ENCODE measurements around the gene PAFAH1B2. TPM values are rescaled to one million over a fixed set of nuclear protein-coding genes. Genes with fewer than 3 reads are reported as not detected.

PAFAH1B2 gene
- total RNA-seq, 8 experiments from 2014 or later = 56.8 to 115 (median 75.8) TPM

GRCh38 chr11:117187799-117188481, 43.9 kb downstream of the PAFAH1B2 start:
- 80 to 100% (median 100%) methylated on average over 1 to 2 of the region's 16 CpGs; no CpG with 5 or more reads in 2 of the 10 experiments for WGBS, 10 experiments

GRCh38 chr11:117188620-117189081, 44.6 kb downstream of the PAFAH1B2 start:
- H3K4me1 ChIP-seq (replicated peaks in 1 of 2) = no peaks in the 10 kb centered on the region
- no peak overlapping the region for H3K4me3 ChIP-seq
- in situ Hi-C loops (cut with MboI; ENCODE audit: low pct_unique_long_range_greater_than_20kb in 2 of 9, low sequenced_read_pairs in 9 of 9, unreplicated experiment in 9 of 9) = no loop called here
- H3K27ac ChIP-seq = no peak overlapping the region
- 70 to 100% (median 87%) methylated on average over 2 to 11 of the region's 20 CpGs; no CpG with 5 or more reads in 5 of the 10 experiments for WGBS, 10 experiments
- no peak for ATAC-seq (replicated peaks in 6 of 8)

More at GRCh38 chr11:117187799-117188481, 43.9 kb downstream of the PAFAH1B2 start:
- in situ Hi-C loops (cut with MboI; ENCODE audit: low pct_unique_long_range_greater_than_20kb in 2 of 9, low sequenced_read_pairs in 9 of 9, unreplicated experiment in 9 of 9) = no loop called here
- no peak for ATAC-seq (replicated peaks in 6 of 8)
- Histone ChIP-seq H3K27ac (no peak overlapping the region), H3K4me3 (no peak overlapping the region), H3K4me1 (replicated peaks in 1 of 2) (no peaks in the 10 kb centered on the region)

- H3K4me1 ChIP-seq (replicated peaks in 1 of 2) = no peaks in the 10 kb centered on the region
- in situ Hi-C loops (cut with MboI; ENCODE audit: low pct_unique_long_range_greater_than_20kb in 2 of 9, low sequenced_read_pairs in 9 of 9, unreplicated experiment in 9 of 9) = no loop called here
- WGBS, 10 experiments = 80 to 100% (median 88%) methylated on average over 1 to 12 of the region's 22 CpGs; no CpG with 5 or more reads in 6 of the 10 experiments
- H3K27ac ChIP-seq = no peak overlapping the region
- no peak overlapping the region for H3K4me3 ChIP-seq
- ATAC-seq (replicated peaks in 6 of 8) = no peak
These were observed 45.3 kb downstream of the PAFAH1B2 start for GRCh38 chr11:117189191-117189940.

- in situ Hi-C loops (cut with MboI; ENCODE audit: low pct_unique_long_range_greater_than_20kb in 2 of 9, low sequenced_read_pairs in 9 of 9, unreplicated experiment in 9 of 9) = no loop called here
- 67 to 80% (median 67%) methylated on average over 1 to 2 of the region's 8 CpGs; no CpG with 5 or more reads in 7 of the 10 experiments for WGBS, 10 experiments
- no peak overlapping the region for H3K27ac ChIP-seq
- no peak overlapping the region for H3K4me3 ChIP-seq
- ATAC-seq (replicated peaks in 6 of 8) = peak in 1 of 8 experiments; percentile 12
- H3K4me1 ChIP-seq (replicated peaks in 1 of 2) = no peaks in the 10 kb centered on the region
These were observed 46.0 kb downstream of the PAFAH1B2 start for GRCh38 chr11:117189941-117190544.

- H3K27ac ChIP-seq = no peak overlapping the region
- in situ Hi-C loops (cut with MboI; ENCODE audit: low pct_unique_long_range_greater_than_20kb in 2 of 9, low sequenced_read_pairs in 9 of 9, unreplicated experiment in 9 of 9) = no loop called here
- no peaks in the 10 kb centered on the region for H3K4me1 ChIP-seq (replicated peaks in 1 of 2)
- no peak overlapping the region for H3K4me3 ChIP-seq
- no peak for ATAC-seq (replicated peaks in 6 of 8)
- 67 to 100% (median 93%) methylated on average over 1 to 6 of the region's 26 CpGs; no CpG with 5 or more reads in 4 of the 10 experiments for WGBS, 10 experiments
These were observed 47.8 kb downstream of the PAFAH1B2 start for GRCh38 chr11:117191680-117192400.

GRCh38 chr11:117192401-117192875, 48.4 kb downstream of the PAFAH1B2 start:
- Histone ChIP-seq H3K4me1 (replicated peaks in 1 of 2) (no peaks in the 10 kb centered on the region), H3K27ac (no peak overlapping the region), H3K4me3 (no peak overlapping the region)
- ATAC-seq (replicated peaks in 6 of 8) = no peak
- in situ Hi-C loops (cut with MboI; ENCODE audit: low pct_unique_long_range_greater_than_20kb in 2 of 9, low sequenced_read_pairs in 9 of 9, unreplicated experiment in 9 of 9) = no loop called here
- 93 to 94% methylated on average over 3 of the region's 17 CpGs; no CpG with 5 or more reads in 8 of the 10 experiments for WGBS, 10 experiments

GRCh38 chr11:117193130-117194020, 49.3 kb downstream of the PAFAH1B2 start:
- no peak for ATAC-seq (replicated peaks in 6 of 8)
- no peak overlapping the region for H3K4me3 ChIP-seq
- 90 to 100% (median 98%) methylated on average over 1 to 8 of the region's 15 CpGs; no CpG with 5 or more reads in 4 of the 10 experiments for WGBS, 10 experiments
- H3K27ac ChIP-seq = no peak overlapping the region
- no peaks in the 10 kb centered on the region for H3K4me1 ChIP-seq (replicated peaks in 1 of 2)
- in situ Hi-C loops (cut with MboI; ENCODE audit: low pct_unique_long_range_greater_than_20kb in 2 of 9, low sequenced_read_pairs in 9 of 9, unreplicated experiment in 9 of 9) = no loop called here

GRCh38 chr11:117194267-117194666, 50.2 kb downstream of the PAFAH1B2 start:
- no peak for ATAC-seq (replicated peaks in 6 of 8)
- Histone ChIP-seq H3K4me1 (replicated peaks in 1 of 2) (peaks cover 3 to 4% of the 10 kb centered on the region in 2 donors), H3K27ac (no peak overlapping the region), H3K4me3 (no peak overlapping the region)
- in situ Hi-C loops (cut with MboI; ENCODE audit: low pct_unique_long_range_greater_than_20kb in 2 of 9, low sequenced_read_pairs in 9 of 9, unreplicated experiment in 9 of 9) = no loop called here
- 70 to 100% (median 85%) methylated on average over 1 to 4 of the region's 5 CpGs; no CpG with 5 or more reads in 3 of the 10 experiments for WGBS, 10 experiments

- ATAC-seq (replicated peaks in 6 of 8) = no peak
- in situ Hi-C loops (cut with MboI; ENCODE audit: low pct_unique_long_range_greater_than_20kb in 2 of 9, low sequenced_read_pairs in 9 of 9, unreplicated experiment in 9 of 9) = no loop called here
These were observed 51.2 kb downstream of the PAFAH1B2 start for GRCh38 chr11:117195258-117195657.

GRCh38 chr11:117195761-117196160, 51.7 kb downstream of the PAFAH1B2 start:
- peaks cover 3 to 4% of the 10 kb centered on the region in 2 donors for H3K4me1 ChIP-seq (replicated peaks in 1 of 2)
- H3K4me3 ChIP-seq = no peak overlapping the region
- WGBS, 10 experiments = 83 to 100% (median 95%) methylated on average over 1 to 9 of the region's 19 CpGs; no CpG with 5 or more reads in 5 of the 10 experiments
- ATAC-seq (replicated peaks in 6 of 8) = no peak
- in situ Hi-C loops (cut with MboI; ENCODE audit: low pct_unique_long_range_greater_than_20kb in 2 of 9, low sequenced_read_pairs in 9 of 9, unreplicated experiment in 9 of 9) = no loop called here
- H3K27ac ChIP-seq = no peak overlapping the region

More at GRCh38 chr11:117195258-117195657, 51.2 kb downstream of the PAFAH1B2 start:
- Histone ChIP-seq H3K4me1 (replicated peaks in 1 of 2) (peaks cover 3 to 4% of the 10 kb centered on the region in 2 donors), H3K27ac (no peak overlapping the region), H3K4me3 (no peak overlapping the region)
- WGBS, 10 experiments = 62 to 100% (median 83%) methylated on average over 1 to 4 of the region's 4 CpGs; no CpG with 5 or more reads in 1 of the 10 experiments

GRCh38 chr11:117197006-117197405, 52.9 kb downstream of the PAFAH1B2 start:
- in situ Hi-C loops (cut with MboI; ENCODE audit: low pct_unique_long_range_greater_than_20kb in 2 of 9, low sequenced_read_pairs in 9 of 9, unreplicated experiment in 9 of 9) = no loop called here
- Histone ChIP-seq H3K27ac (no peak overlapping the region), H3K4me1 (replicated peaks in 1 of 2) (peaks cover 3 to 4% of the 10 kb centered on the region in 2 donors), H3K4me3 (no peak overlapping the region)
- 80 to 100% (median 95%) methylated on average over 1 to 3 of the region's 7 CpGs; no CpG with 5 or more reads in 5 of the 10 experiments for WGBS, 10 experiments
- no peak for ATAC-seq (replicated peaks in 6 of 8)

Data from motor neuron (in vitro differentiated cells).